Hippocampal formation (tissue), 2 donors: Measurements from ENCODE around the gene ERBB2.
"Not testable (repeated sequence)": the region's sequence is repeated elsewhere in the genome, so short reads cannot be mapped to it uniquely, and the experiment has no call there.

Experiments used
- DNase-seq, 2 donors: peaks; one replicate each; lab custom pipeline; 2025; lab: John Stamatoyannopoulos, UW

Gene ERBB2

DNA sequence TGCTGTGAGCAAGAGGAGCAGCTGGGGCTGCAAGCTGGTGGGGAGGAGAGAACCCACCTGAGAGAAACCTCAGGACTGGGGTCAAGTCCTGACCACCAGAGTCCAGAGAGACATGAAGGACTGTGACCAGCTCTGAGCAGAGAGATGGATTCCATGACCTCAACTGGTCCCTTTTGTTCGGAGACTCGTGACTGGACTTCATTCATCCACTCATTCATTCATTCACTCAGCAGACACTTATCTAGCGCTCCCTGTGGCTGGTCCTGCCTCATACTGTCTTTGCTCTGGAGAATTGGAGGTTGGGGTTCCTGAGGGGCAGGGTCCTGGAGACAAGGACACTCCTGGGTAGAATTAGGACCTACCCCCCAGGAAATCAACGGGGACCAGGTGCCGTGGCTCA is 4.0 kb downstream of the ERBB2 start:
- no peak for DNase-seq

DNA sequence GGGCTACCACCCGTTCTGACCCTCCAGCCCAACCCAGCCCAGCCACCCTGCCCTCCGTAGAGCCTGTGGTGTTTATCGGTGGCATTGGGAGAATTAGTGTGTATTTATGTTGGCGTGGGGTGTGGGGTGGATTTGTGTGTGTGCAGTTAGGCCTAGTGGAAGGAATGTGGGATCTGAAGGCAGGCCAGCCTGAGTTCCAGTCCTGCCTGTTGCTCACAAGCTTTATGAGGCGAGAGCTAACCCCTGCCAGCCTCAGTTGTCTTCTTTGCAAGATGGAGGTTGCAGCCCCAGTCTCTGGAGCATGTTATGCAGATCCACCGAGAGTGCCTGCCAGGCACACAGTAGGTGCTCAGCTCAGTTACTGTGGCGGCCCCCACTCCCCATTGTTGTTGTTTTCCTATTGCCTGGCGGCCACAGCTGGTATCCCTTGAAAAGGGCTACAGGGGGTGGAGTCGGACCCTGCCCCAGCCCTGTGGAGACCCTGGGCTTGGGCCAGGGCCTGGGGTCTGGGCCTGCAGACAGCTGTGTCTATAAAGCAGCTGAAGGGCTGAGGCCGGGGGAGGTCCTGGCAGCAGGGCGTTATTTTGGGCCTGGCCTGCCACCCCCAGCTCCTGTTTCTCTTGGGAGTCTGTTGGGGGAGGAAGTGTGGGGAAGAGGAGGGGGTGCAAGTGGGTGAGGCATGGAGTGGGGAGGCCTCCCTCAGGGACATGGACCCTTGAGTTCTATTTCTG is 5.1 kb downstream of the ERBB2 start:
- DNase-seq, result no peak

DNA sequence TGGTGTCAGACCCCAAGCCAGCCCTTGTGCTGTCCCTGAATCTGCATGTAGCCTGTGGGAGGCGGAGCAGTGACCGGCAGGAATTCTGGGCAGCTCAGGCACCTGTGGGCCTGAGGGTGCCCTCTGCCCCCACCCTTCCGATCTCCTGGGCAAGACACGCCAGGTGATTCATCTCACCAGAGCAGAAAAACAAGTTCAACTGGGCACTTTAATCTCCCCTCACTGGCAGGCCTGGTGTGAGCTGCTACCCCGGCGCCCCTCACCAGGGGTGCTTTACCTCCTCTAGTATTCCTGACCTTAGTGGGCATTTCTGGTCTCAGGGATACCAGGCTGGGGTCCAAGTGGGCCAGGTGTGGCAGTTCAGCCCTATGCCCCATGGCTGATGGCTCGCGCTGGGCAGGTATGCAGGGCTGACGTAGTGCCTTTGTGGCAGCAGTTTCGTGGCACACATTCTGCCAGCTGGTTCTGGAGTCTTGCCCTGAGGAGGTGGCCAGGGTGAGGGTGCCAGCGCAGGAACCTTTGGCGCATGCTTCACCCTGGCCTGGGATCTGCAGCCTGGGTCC is 6.0 kb downstream of the ERBB2 start:
- no peak for DNase-seq

DNA sequence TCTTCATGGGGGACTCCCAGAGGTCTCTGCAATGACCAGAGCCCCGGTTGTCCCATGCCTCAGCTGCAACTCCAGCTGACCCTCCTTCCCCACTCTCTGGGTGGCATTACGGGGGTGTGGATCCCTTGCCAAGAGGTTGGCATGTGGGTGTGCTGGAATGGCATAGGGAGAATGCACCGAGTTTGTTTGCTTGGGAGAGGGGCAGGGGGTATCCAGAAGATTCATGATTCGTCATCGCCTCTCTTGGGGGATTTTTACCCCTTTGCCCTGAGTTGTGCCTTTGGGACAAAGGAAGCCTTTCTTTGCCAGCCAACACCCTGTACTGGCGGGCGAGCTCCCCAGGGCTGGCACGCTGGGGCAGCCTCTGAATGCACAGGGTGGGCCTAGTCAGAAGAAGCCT is 6.5 kb downstream of the ERBB2 start:
- no peak for DNase-seq

DNA sequence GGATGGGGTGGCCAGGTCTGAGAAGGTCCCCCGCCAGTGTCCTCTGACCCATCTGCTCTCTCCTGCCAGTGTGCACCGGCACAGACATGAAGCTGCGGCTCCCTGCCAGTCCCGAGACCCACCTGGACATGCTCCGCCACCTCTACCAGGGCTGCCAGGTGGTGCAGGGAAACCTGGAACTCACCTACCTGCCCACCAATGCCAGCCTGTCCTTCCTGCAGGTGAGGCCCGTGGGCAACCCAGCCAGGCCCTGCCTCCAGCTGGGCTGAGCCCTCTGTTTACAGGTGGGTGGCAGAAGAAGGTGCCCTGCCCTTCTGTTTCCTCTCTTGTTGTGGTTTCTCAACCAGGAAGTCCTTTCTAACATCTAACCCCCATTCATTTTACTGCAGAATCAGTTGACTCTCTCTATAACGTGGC is 7.1 kb downstream of the ERBB2 start:
- no peak for DNase-seq

DNA sequence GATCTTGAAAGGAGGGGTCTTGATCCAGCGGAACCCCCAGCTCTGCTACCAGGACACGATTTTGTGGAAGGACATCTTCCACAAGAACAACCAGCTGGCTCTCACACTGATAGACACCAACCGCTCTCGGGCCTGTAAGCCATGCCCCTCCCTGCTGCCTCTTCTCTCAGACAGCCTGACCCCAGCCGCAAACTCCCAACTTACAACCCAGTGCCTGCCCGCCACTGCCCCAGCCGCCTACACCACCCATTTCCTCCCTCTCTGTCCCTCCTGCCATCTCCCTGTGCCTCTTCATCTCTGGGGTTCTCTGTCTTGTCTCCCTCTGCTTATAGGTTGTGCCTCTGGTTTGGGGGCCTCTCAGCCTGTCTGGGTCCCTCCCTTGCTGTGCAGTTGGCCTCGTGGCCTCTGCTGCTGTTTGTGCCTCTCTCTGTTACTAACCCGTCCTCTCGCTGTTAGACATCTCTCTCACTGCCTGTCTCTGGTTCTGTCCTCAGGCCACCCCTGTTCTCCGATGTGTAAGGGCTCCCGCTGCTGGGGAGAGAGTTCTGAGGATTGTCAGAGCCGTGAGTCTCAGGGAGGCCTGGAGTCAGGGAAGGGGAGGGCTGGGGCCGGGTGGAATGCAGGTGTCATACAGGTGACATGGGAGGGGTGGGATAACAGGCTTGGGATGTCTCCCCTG is 9.6 kb downstream of the ERBB2 start:
- no peak for DNase-seq

DNA sequence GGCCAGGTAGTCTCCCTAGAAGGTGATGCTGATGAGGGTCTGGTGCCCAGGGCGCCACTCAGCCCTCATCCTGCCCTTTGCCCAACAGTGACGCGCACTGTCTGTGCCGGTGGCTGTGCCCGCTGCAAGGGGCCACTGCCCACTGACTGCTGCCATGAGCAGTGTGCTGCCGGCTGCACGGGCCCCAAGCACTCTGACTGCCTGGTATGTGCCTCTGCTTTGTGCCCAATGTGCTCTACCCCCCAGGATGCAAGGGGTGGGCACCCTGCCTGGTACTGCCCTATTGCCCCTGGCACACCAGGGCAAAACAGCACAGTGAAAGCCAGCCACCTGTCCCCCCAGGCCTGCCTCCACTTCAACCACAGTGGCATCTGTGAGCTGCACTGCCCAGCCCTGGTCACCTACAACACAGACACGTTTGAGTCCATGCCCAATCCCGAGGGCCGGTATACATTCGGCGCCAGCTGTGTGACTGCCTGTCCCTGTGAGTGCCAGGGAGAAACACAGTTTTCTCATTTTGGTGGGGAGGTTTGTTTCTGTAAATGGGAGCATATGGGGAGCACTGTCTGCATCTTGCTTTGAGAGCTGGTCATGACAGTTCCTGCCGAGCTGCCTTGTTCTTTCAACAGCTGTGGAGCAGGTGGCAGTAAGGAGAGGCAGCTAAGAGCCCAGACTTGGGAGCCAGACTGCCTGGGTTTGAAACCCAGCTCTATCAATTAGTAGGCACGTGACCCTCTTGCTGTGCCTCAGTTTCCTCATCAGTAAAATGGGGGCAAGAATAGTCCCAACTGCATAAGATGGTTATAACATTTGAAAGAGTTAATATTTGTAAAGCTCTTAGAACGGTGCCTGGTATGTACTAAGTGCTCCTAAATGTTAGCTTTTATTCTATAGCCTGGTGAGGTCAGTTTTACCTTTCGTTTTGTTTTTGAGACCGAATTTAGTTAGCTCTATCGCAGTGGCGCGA is 10.4 kb downstream of the ERBB2 start:
- no peak for DNase-seq

DNA sequence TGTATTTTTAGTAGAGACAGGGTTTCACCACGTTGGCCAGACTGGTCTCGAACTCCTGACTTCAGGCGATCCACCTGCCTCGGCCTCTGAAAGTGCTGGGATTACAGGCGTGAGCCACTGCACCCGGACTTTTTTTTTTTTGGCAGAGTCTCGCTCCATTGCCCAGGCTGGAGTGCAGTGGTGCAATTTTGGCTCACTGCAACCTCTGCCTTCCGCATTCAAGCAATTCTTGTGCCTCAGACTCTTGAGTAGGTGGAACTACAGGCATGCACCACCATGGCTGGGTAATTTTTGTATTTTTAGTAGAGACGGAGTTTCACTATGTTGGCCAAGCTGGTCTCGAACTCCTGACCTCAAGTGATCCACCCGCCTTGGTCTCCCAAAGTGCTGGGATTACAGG is 11.2 kb downstream of the ERBB2 start:
- DNase-seq, result not testable (repeated sequence)

DNA sequence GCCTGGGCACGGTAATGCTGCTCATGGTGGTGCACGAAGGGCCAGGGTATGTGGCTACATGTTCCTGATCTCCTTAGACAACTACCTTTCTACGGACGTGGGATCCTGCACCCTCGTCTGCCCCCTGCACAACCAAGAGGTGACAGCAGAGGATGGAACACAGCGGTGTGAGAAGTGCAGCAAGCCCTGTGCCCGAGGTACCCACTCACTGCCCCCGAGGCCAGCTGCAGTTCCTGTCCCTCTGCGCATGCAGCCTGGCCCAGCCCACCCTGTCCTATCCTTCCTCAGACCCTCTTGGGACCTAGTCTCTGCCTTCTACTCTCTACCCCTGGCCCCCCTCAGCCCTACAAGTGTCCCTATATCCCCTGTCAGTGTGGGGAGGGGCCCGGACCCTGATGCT is 12.0 kb downstream of the ERBB2 start:
- no peak for DNase-seq

DNA sequence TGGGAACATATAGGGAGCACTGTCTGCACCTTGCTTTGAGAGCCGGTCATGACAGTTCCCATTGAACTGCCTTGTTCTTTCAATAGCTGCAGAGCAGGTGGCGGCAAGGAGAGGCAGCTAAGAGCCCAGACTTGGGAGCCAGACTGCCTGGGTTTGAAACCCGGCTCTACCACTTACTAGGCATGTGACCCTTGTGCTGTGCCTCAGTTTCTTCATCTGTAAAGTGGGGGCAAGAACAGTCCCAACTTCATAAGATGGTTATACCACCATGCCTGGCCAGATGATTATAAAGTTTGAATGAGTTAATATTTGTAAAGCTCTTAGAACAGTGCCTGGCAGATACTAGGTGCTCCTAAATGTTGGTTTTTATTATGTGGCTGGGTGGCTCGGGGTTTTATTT is 14.4 kb downstream of the ERBB2 start:
- no peak for DNase-seq

DNA sequence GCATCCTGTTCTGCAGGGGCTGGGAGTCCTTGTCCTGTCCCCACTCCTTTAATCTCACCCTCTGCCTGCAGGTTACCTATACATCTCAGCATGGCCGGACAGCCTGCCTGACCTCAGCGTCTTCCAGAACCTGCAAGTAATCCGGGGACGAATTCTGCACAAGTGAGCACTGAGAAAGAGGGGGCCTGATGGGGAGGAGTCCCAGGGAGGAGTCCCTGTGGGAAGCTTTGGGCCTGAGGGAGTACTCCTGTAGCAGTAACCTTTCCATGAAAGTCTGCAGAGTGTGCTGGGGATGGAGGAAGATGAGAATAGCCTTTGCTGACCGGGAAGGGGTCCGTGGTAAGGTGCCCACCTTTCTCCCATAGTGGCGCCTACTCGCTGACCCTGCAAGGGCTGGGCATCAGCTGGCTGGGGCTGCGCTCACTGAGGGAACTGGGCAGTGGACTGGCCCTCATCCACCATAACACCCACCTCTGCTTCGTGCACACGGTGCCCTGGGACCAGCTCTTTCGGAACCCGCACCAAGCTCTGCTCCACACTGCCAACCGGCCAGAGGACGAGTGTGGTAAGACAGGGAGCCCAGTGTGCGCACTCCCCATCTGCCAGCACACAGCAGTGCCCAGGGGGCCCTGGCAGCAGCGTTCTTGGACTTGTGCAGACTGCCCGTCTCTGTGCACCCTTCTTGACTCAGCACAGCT is 15.7 kb downstream of the ERBB2 start:
- DNase-seq, result no peak

DNA sequence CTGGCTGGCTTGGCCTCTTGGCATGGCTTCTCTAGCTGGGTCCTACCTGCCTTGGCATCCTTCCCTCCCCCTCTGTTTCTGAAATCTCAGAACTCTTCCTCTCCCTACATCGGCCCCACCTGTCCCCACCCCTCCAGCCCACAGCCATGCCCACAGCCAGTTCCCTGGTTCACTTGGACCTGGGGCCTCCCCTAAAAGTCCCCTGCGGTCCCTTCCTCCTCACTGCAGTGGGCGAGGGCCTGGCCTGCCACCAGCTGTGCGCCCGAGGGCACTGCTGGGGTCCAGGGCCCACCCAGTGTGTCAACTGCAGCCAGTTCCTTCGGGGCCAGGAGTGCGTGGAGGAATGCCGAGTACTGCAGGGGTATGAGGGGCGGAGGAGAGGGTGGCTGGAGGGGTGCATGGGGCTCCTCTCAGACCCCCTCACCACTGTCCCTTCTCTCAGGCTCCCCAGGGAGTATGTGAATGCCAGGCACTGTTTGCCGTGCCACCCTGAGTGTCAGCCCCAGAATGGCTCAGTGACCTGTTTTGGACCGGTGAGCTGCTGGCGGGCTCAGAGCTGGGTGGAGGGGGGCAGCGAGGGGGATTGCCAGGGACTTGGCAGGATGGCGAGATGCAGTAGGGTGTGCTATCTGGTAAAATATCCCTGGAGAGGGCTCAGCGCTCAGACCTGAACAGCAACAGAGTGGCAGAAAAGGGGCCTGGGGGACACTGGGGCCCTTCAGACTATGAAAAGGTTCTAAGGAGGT is 16.4 kb downstream of the ERBB2 start:
- DNase-seq, result no peak

DNA sequence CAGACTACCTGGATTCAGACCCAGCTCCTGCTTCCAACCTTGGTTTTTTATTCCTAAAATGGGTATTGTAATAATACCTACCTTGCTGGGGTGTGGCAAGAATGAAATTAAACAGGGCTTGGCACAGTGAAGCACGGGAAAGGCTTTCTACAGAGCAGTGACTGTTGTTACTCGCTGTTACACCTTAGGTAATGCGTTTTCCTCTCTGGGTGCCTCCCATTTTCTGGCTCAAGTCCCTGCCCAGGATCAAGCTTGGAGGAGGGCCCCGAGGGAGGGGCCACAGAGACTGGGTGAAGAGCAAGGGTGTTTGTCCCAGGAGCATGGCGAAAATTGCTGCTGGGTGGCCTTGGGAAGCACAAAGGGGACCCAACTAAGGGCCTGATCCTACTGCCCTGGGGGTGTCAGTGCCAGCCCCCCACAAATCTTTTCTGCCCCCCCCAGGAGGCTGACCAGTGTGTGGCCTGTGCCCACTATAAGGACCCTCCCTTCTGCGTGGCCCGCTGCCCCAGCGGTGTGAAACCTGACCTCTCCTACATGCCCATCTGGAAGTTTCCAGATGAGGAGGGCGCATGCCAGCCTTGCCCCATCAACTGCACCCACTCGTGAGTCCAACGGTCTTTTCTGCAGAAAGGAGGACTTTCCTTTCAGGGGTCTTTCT is 17.1 kb downstream of the ERBB2 start:
- no peak for DNase-seq

DNA sequence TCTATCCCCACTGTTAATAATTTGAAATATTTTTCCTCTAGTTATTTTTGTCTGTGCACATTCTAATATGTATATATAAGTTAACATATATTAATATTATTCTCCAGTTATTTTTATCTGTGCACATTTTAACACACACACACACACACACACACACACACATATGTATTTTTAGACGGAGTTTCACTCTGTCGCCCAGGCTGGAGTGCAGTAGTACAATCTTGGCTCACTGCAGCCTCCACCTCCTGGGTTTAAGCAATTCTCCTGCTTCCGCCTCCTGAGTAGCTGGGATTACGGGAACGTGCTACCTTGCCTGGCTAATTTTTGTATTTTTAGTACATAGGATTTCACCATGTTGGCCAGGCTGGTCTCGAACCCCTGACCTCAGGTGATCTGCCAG is 17.8 kb downstream of the ERBB2 start:
- DNase-seq, result no peak

DNA sequence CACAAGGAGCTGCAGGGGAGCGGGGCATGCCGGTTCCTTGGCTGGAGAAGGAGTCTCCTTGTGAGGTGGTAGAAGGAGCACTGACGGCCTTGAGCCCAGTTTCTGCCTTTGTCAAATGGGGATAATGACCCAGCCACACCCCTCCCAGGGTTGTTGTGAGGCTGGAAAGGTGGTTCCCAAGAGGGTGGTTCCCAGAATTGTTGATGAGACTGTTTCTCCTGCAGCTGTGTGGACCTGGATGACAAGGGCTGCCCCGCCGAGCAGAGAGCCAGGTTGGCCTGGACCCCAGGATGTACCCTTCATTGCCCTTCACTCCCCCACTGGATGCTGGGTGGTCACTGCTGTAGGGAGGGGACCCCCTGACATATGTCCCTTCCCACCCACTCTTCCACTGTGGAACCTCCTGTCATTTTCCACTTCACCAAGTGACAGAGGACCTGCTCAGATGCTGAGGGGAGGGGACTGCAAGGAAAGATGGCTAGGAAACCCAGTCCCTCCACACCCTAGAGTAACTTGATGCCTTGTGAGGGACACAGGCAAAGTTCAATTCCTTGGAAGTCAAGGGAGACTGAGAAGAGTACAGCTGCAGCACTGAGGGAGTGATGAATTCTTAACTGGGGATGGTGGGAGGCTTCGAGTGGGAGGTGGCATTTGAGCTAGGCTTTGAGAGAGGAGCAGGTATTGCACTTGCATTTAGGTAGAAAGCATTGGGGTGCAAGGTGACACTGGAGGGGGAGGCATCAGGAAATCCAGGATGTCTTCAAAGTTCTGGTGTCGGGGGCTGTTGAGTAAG is 19.9 kb downstream of the ERBB2 start:
- DNase-seq, result no peak

DNA sequence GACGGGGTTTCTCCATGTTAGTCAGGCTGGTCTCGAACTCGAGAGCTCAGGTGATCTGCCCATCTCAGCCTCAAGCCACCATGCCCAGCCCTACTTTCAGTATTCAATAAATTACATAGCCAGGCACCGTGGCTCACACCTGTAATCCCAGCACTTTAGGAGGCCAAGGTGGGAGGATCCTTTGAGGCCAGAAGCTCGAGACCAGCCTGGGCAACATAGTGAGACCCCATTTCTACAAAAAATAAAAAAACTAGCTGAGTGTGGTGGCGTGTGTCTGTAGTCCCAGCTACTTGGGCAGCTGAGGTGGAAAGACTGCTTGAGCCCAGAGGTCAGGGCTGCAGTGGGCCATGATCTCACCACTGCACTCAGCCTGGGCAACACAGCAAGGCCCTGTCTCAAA is 22.2 kb downstream of the ERBB2 start:
- no peak for DNase-seq

DNA sequence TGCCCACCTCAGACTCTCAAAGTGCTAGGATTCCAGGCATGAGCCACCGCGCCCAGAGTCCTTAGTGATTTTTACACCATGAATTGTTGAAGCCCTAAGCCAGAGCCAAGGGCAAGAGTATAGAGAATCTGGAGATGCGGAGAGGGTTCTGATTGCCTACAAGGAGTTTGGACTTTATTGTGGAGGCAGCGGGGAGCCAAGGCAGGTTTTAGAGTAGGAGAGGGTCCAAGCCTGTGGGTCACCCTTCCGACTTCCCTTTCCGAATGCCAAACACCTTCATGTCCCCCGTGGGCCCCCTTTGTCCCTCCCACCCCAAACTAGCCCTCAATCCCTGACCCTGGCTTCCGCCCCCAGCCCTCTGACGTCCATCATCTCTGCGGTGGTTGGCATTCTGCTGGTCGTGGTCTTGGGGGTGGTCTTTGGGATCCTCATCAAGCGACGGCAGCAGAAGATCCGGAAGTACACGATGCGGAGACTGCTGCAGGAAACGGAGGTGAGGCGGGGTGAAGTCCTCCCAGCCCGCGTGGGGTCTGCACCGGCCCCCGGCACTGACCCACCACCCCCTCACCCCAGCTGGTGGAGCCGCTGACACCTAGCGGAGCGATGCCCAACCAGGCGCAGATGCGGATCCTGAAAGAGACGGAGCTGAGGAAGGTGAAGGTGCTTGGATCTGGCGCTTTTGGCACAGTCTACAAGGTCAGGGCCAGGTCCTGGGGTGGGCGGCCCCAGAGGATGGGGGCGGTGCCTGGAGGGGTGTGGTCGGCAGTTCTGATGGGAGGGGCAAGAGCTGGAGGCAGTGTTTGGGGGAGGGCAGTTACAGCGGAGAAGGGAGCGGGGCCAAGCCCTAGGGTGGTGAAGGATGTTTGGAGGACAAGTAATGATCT is 23.3 kb downstream of the ERBB2 start:
- DNase-seq, result no peak

DNA sequence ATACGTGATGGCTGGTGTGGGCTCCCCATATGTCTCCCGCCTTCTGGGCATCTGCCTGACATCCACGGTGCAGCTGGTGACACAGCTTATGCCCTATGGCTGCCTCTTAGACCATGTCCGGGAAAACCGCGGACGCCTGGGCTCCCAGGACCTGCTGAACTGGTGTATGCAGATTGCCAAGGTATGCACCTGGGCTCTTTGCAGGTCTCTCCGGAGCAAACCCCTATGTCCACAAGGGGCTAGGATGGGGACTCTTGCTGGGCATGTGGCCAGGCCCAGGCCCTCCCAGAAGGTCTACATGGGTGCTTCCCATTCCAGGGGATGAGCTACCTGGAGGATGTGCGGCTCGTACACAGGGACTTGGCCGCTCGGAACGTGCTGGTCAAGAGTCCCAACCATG is 24.9 kb downstream of the ERBB2 start:
- DNase-seq, result no peak

DNA sequence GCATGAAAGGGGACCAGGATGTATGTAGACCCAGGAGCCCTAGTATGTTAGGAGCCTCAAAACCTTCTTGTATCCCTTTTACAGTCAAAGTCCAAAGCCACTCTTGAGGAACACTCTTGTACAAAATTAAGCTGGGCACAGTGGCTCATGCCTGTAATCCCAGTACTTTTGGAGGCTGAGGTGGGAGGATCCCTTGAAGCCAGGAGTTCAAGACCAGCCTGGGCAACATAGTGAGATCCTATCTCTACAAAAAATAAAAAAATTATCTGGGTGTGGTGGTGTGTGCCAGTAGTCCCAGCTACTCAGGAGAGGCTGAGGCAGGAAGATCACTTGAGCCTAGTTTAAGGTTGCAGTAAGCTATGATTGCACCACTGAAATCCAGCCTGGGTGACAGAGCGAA is 26.1 kb downstream of the ERBB2 start:
- not testable (repeated sequence) for DNase-seq
